Liver (tissue), 9 donors: Measurements from ENCODE around the gene ADCK1. TPM values are rescaled to one million over a fixed set of nuclear protein-coding genes. Genes with fewer than 3 reads are reported as not detected.

ENCODE experiments used
- DNase-seq: peaks from one replicate; pipeline ENCODE4 v3.0.0-alpha.2; 2017; ENCODE audit warnings: low spot score
- H3K27ac ChIP-seq, 2 donors: one replicate each; pipeline ENCODE4 v1.7.0; 2013; ENCODE audit warnings: inconsistent platforms in 2 of 2, low read length in 2 of 2, control low read depth in 1 of 2, low read depth in 1 of 2, mild to moderate bottlenecking in 1 of 2
- H3K27me3 ChIP-seq, 4 donors: one replicate each; pipeline versions ENCODE4 v1.6.1 to v1.7.0; 2013; ENCODE audit warnings: low read length in 3 of 4, inconsistent platforms in 1 of 4, mild to moderate bottlenecking in 1 of 4, moderate library complexity in 1 of 4; ENCODE audit not compliant: control insufficient read depth in 4 of 4, insufficient read depth in 4 of 4
- H3K36me3 ChIP-seq, 4 donors: one replicate each; pipeline versions ENCODE4 v1.6.1 to v1.7.0; 2013; ENCODE audit warnings: low read length in 3 of 4, mild to moderate bottlenecking in 3 of 4, low read depth in 1 of 4, moderate library complexity in 1 of 4; ENCODE audit not compliant: control insufficient read depth in 4 of 4, insufficient read depth in 3 of 4
- H3K4me1 ChIP-seq, 4 donors: one replicate each; pipeline versions ENCODE4 v1.6.1 to v1.7.0; 2013; ENCODE audit warnings: low read length in 3 of 4, mild to moderate bottlenecking in 3 of 4, moderate library complexity in 1 of 4; ENCODE audit not compliant: control insufficient read depth in 4 of 4, insufficient read depth in 4 of 4
- H3K4me3 ChIP-seq, 3 donors: one replicate each; pipeline versions ENCODE4 v1.6.1 to v1.7.0; 2013; ENCODE audit warnings: low read length in 3 of 3, control low read depth in 1 of 3, low read depth in 1 of 3, mild to moderate bottlenecking in 1 of 3
- H3K9ac ChIP-seq, 2 donors: one replicate each; pipeline ENCODE4 v1.7.0; 2013; ENCODE audit warnings: low read length in 2 of 2, mild to moderate bottlenecking in 2 of 2, moderate library complexity in 2 of 2, control low read depth in 1 of 2, low read depth in 1 of 2
- H3K9me3 ChIP-seq, 4 donors: one replicate each; pipeline versions ENCODE4 v1.6.1 to v1.7.0; 2013; ENCODE audit warnings: low read length in 3 of 4; ENCODE audit not compliant: control insufficient read depth in 4 of 4
- ATF3 ChIP-seq: IDR thresholded peaks from 2 replicates; pipeline ENCODE4 v1.6.1; 2016; ENCODE audit warnings: antibody characterized with exemption
- EGR1 ChIP-seq, 2 donors: IDR thresholded peaks; 2 replicates each; pipeline ENCODE4 v1.6.1; 2016 to 2018; ENCODE audit warnings: antibody characterized with exemption in 2 of 2, low read depth in 2 of 2
- FOXA1 ChIP-seq: IDR thresholded peaks from 2 replicates; pipeline ENCODE4 v1.6.1; 2016; ENCODE audit warnings: antibody characterized with exemption
- FOXA2 ChIP-seq: IDR thresholded peaks from 2 replicates; pipeline ENCODE4 v1.6.1; 2016; ENCODE audit warnings: antibody characterized with exemption
- GABPA ChIP-seq, 2 donors: IDR thresholded peaks in 1 of 2; conservative IDR thresholded peaks in 1 of 2; 2 replicates each; pipeline ENCODE4 v1.6.1; 2016; ENCODE audit warnings: antibody characterized with exemption in 2 of 2, mild to moderate bottlenecking in 1 of 2, moderate library complexity in 1 of 2
- HNF4A ChIP-seq, 2 donors: conservative IDR thresholded peaks; 2 replicates each; pipeline ENCODE4 v1.6.1; 2016; ENCODE audit warnings: antibody characterized with exemption in 2 of 2, mild to moderate bottlenecking in 2 of 2
- HNF4G ChIP-seq: IDR thresholded peaks from 2 replicates; pipeline ENCODE4 v1.6.1; 2016; ENCODE audit warnings: antibody characterized with exemption
- JUND ChIP-seq, 2 donors: IDR thresholded peaks; 2 replicates each; pipeline ENCODE4 v1.6.1; 2016; ENCODE audit warnings: antibody characterized with exemption in 2 of 2
- RAD21 ChIP-seq, 2 donors: IDR thresholded peaks; 2 replicates each; pipeline ENCODE4 v1.6.1; 2016; ENCODE audit warnings: antibody characterized with exemption in 2 of 2, mild to moderate bottlenecking in 2 of 2
- RXRA ChIP-seq, 2 donors: IDR thresholded peaks; 2 replicates each; pipeline ENCODE4 v1.6.1; 2017 to 2018; ENCODE audit warnings: antibody characterized with exemption in 2 of 2, mild to moderate bottlenecking in 1 of 2
- SP1 ChIP-seq: IDR thresholded peaks from 2 replicates; pipeline ENCODE4 v1.6.1; 2018; ENCODE audit warnings: antibody characterized with exemption, mild to moderate bottlenecking
- TAF1 ChIP-seq: conservative IDR thresholded peaks from 2 replicates; pipeline ENCODE4 v1.6.1; 2016; ENCODE audit warnings: antibody characterized with exemption, mild to moderate bottlenecking
- YY1 ChIP-seq: IDR thresholded peaks from 2 replicates; pipeline ENCODE4 v1.6.1; 2016; ENCODE audit warnings: antibody characterized with exemption, mild to moderate bottlenecking
- WGBS: extraction: QIAGEN DNeasy Blood & Tissue Kit; methylation state at CpG from one replicate; pipeline ENCODE4 v1.1.7; 2013; 5-methylcytosine and 5-hydroxymethylcytosine counted together
- polyA plus RNA-seq, 2 donors: library from polyadenylated mRNA; stranded (reverse) in 1 of 2; unstranded in 1 of 2; fragments of 200-250 nt in 1 of 2; fragments of >200 nt in 1 of 2; fragmentation: Nextera tagmentation in 1 of 2; extraction: Ambion mirVana in 1 of 2; gene quantifications; one replicate each; pipeline versions ENCODE4 v1.2.1 to v1.2.3, GENCODE V29; 2013 to 2015
- total RNA-seq, 2 donors: library from RNA; depleted of rRNA; stranded (reverse); fragments of >200 nt; gene quantifications; one replicate each; pipeline ENCODE4 v1.2.3, GENCODE V29; 2014
- TF ChIP-seq, protein P1 (sequence below): IDR thresholded peaks from 2 replicates; pipeline ENCODE4 v1.6.1; 2016; ENCODE audit warnings: antibody characterized with exemption
- TF ChIP-seq, protein P2 (sequence below): fragments of 150-350 bp; IDR thresholded peaks from 2 replicates; pipeline ENCODE4 v1.5.1; 2017; ENCODE audit warnings: improper control_type of control experiment, low read depth, low read length; ENCODE audit not compliant: missing input control
- TF ChIP-seq, protein P3 (sequence below): IDR thresholded peaks from 2 replicates; pipeline ENCODE4 v1.6.1; 2016; ENCODE audit warnings: antibody characterized with exemption
- donor health status: healthy.
- donor health status: healthy.
- donor health status: healthy.
- donor health status: healthy.
- donor health status: healthy.

Gene ADCK1
- total RNA-seq (1 to 10 TPM; 4.0 to 4.9 TPM), polyA plus RNA-seq (1 to 10 TPM; 4.1 to 4.8 TPM)

- TF ChIP-seq, protein P1, sequence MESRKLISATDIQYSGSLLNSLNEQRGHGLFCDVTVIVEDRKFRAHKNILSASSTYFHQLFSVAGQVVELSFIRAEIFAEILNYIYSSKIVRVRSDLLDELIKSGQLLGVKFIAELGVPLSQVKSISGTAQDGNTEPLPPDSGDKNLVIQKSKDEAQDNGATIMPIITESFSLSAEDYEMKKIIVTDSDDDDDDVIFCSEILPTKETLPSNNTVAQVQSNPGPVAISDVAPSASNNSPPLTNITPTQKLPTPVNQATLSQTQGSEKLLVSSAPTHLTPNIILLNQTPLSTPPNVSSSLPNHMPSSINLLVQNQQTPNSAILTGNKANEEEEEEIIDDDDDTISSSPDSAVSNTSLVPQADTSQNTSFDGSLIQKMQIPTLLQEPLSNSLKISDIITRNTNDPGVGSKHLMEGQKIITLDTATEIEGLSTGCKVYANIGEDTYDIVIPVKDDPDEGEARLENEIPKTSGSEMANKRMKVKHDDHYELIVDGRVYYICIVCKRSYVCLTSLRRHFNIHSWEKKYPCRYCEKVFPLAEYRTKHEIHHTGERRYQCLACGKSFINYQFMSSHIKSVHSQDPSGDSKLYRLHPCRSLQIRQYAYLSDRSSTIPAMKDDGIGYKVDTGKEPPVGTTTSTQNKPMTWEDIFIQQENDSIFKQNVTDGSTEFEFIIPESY, result no peak
- TF ChIP-seq RAD21 (IDR thresholded peaks at IDR 0.05), result no peak
- TF ChIP-seq FOXA1, result no peak
- no peak for TF ChIP-seq EGR1 (IDR thresholded peaks at IDR 0.05; ENCODE audit: low read depth in 2 of 2)
- no peak for TF ChIP-seq TAF1
- TF ChIP-seq, protein P2, sequence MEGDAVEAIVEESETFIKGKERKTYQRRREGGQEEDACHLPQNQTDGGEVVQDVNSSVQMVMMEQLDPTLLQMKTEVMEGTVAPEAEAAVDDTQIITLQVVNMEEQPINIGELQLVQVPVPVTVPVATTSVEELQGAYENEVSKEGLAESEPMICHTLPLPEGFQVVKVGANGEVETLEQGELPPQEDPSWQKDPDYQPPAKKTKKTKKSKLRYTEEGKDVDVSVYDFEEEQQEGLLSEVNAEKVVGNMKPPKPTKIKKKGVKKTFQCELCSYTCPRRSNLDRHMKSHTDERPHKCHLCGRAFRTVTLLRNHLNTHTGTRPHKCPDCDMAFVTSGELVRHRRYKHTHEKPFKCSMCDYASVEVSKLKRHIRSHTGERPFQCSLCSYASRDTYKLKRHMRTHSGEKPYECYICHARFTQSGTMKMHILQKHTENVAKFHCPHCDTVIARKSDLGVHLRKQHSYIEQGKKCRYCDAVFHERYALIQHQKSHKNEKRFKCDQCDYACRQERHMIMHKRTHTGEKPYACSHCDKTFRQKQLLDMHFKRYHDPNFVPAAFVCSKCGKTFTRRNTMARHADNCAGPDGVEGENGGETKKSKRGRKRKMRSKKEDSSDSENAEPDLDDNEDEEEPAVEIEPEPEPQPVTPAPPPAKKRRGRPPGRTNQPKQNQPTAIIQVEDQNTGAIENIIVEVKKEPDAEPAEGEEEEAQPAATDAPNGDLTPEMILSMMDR, result peak; percentile 22
- TF ChIP-seq HNF4G, result no peak
- TF ChIP-seq FOXA2, result no peak
- TF ChIP-seq, protein P3, sequence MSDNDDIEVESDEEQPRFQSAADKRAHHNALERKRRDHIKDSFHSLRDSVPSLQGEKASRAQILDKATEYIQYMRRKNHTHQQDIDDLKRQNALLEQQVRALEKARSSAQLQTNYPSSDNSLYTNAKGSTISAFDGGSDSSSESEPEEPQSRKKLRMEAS, result peak; percentile 27
- peak; percentile 31 for TF ChIP-seq YY1
- no peak for TF ChIP-seq ATF3
- peak in 1 of 2 donors; percentile 79 for TF ChIP-seq GABPA (IDR thresholded peaks at IDR 0.05 in 1 of 2, conservative IDR thresholded peaks at IDR 0.05 in 1 of 2)
- TF ChIP-seq RXRA (IDR thresholded peaks at IDR 0.05), result no peak
- TF ChIP-seq HNF4A (conservative IDR thresholded peaks at IDR 0.05), result no peak
- TF ChIP-seq JUND (IDR thresholded peaks at IDR 0.05), result no peak
- no peak for TF ChIP-seq SP1
- Histone ChIP-seq H3K4me3 (peak within 1 kb of the TSS; percentile 69 to 95 (median 87)), H3K27ac (peak within 1 kb of the TSS; percentile 92 to 93), H3K4me1 (peaks cover 0 to 8% (median 2%) of the 10 kb centered on the region in 4 donors), H3K36me3 (no peaks in the 10 kb centered on the region), H3K9me3 (no peaks in the 10 kb centered on the region), H3K27me3 (no peaks in the 10 kb centered on the region), H3K9ac (peak within 1 kb of the TSS; percentile 60 to 85)
- peak; percentile 88 for DNase-seq
- WGBS, result under 1% methylated on average over 66 of the region's 66 CpGs
Observed at GRCh38 chr14:77799863-77800730, at the start of gene ADCK1. TSS of gene ADCK1 (plus strand) at chr14:77800109. CDS start at chr14:77818979, 18,870 bp downstream.

DNA sequence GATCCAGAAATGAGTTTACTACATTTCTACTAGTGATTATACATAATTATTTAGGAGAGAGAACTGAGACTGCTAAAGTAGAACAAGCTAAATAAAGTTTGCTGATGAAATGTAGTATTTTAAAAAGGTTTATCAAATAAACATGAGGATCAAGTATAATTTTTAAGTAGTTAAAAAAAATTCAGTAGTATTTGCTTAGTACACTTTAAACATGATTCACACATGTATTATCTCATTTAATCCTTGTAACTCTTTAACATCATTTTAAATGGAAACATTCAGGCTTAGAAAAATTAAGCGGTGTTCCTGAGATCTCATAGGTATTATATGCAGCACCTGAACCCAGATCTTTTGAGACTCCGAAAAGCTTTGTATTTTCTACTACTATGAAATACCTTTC is 47.6 kb upstream of the ADCK1 start:
- no peak overlapping the region for H3K9ac ChIP-seq
- no peak for DNase-seq
- H3K4me3 ChIP-seq, result no peak overlapping the region
- 98% methylated on average over 2 of the region's 2 CpGs for WGBS
- peaks cover 10 to 53% (median 33%) of the 10 kb centered on the region in 4 donors for H3K36me3 ChIP-seq
- TF ChIP-seq FOXA1 (no peak), EGR1 (IDR thresholded peaks at IDR 0.05; ENCODE audit: low read depth in 2 of 2) (no peak), JUND (IDR thresholded peaks at IDR 0.05) (no peak), HNF4A (conservative IDR thresholded peaks at IDR 0.05) (no peak)
- no peaks in the 10 kb centered on the region for H3K9me3 ChIP-seq
- no peaks in the 10 kb centered on the region for H3K4me1 ChIP-seq
- no peak overlapping the region for H3K27ac ChIP-seq
- no peaks in the 10 kb centered on the region for H3K27me3 ChIP-seq
